Posterior vena cava (tissue), 2 donors: Measurements from ENCODE around the gene ADISSP. TPM values are rescaled to one million over a fixed set of nuclear protein-coding genes. Genes with fewer than 3 reads are reported as not detected.

Experiments
- DNase-seq: peaks from one replicate; pipeline ENCODE4 v3.0.0-alpha.2; 2020; ENCODE audit warnings: low spot score
- intact Hi-C, 2 donors: fragments of 100-400 bp; cut with DNase I; formaldehyde crosslinking; loops; one replicate each; pipeline versions ENCODE4 v1.14.1 to v1.14.2; 2022 to 2023
- total RNA-seq, 2 donors: library from RNA; stranded (reverse); fragmentation: NEBNext Ultra II Directional; extraction: Animal tissue kit (Norgen Biotek cat#: 25700); gene quantifications; one replicate each; pipeline ENCODE4 v1.2.1, GENCODE V29; 2021
- donor health status: DM: yes; HTN: yes; CAD: no.
- donor health status: DM: yes; HTN: yes; CAD: no.

The ADISSP gene
- total RNA-seq, 2 donors from 2014 or later = 14.6 to 20.2 TPM

GRCh38 chr20:3747471-3747870, 20.1 kb downstream of the ADISSP start:
- no peak for DNase-seq
- intact Hi-C loops = no loop called here

- intact Hi-C loops = no loop called here
- DNase-seq = no peak
These were observed 21.8 kb downstream of the ADISSP start for GRCh38 chr20:3745686-3746173.

- intact Hi-C loops = no loop called here
These were observed 22.5 kb downstream of the ADISSP start for GRCh38 chr20:3744806-3745685.

GRCh38 chr20:3744037-3744436, 23.5 kb downstream of the ADISSP start:
- DNase-seq = no peak
- intact Hi-C loops = no loop called here

More at GRCh38 chr20:3744806-3745685, 22.5 kb downstream of the ADISSP start:
- peak; percentile 93 for DNase-seq

- DNase-seq = no peak
- intact Hi-C loops = no loop called here
These were observed 24.3 kb downstream of the ADISSP start for GRCh38 chr20:3743251-3743650.

GRCh38 chr20:3741836-3742458, 25.6 kb downstream of the ADISSP start:
- intact Hi-C loops = no loop called here
- no peak for DNase-seq

GRCh38 chr20:3740615-3741301, 26.8 kb downstream of the ADISSP start:
- intact Hi-C loops = no loop called here
- no peak for DNase-seq

- intact Hi-C loops = no loop called here
- DNase-seq = no peak
These were observed 27.6 kb downstream of the ADISSP start for GRCh38 chr20:3739926-3740451.

- intact Hi-C loops = no loop called here
- DNase-seq = no peak
These were observed 28.3 kb downstream of the ADISSP start for GRCh38 chr20:3739054-3739925.

GRCh38 chr20:3738111-3739053, 29.2 kb downstream of the ADISSP start:
- DNase-seq = no peak
- intact Hi-C loops = no loop called here

GRCh38 chr20:3735768-3736167, 31.8 kb downstream of the ADISSP start:
- DNase-seq = no peak
- intact Hi-C loops = no loop called here

GRCh38 chr20:3734111-3734843, 33.3 kb downstream of the ADISSP start:
- intact Hi-C loops = no loop called here
- no peak for DNase-seq

GRCh38 chr20:3733119-3733995, 34.2 kb downstream of the ADISSP start:
- DNase-seq = no peak
- intact Hi-C loops = no loop called here

- intact Hi-C loops = no loop called here
- no peak for DNase-seq
These were observed 35.0 kb downstream of the ADISSP start, which contains the start of gene HSPA12B for GRCh38 chr20:3732327-3733118. TSS of gene HSPA12B (plus strand) at chr20:3732685. CDS start at chr20:3738675, 5,990 bp downstream.

- intact Hi-C loops = no loop called here
- no peak for DNase-seq
These were observed 35.6 kb downstream of the ADISSP start for GRCh38 chr20:3731944-3732326.
